HEK293 (cell line): ENCODE results near the gene PACRG.

Source experiments
- CTCF ChIA-PET: fragments of 350-600 bp; formaldehyde crosslinking; extraction: SDS; loops from one replicate; lab custom pipeline; 2021; ENCODE audit warnings: antibody characterized with exemption; lab: Yijun Ruan, JAX
- POLR2A ChIA-PET: fragments of 300-600 bp; formaldehyde crosslinking; extraction: SDS; loops from one replicate; lab custom pipeline; 2020; ENCODE audit warnings: antibody characterized with exemption, inconsistent platforms; lab: Yijun Ruan, JAX
- H3K27ac ChIP-seq: fragments of 200-500 bp; sonication (Bioruptor generic); 2 replicates; pipeline ENCODE4 v1.5.1; 2014; ENCODE audit warnings: low read depth, low read length, control low read depth, inconsistent platforms; ENCODE audit errors: extremely low read depth
- H3K36me3 ChIP-seq, 2 experiments: fragments of 200-500 bp in 1 of 2; sonication (Bioruptor generic) in 1 of 2; 1 replicate in 1 of 2; 2 replicates in 1 of 2; pipeline ENCODE4 v1.5.1; 2014 to 2017; ENCODE audit warnings: inconsistent platforms in 2 of 2, low read length in 2 of 2; ENCODE audit not compliant: control insufficient read depth in 2 of 2, insufficient read depth in 1 of 2
- H3K4me1 ChIP-seq: fragments of 200-500 bp; sonication (Bioruptor generic); 2 replicates; pipeline ENCODE4 v1.5.1; 2014; ENCODE audit warnings: mild to moderate bottlenecking, low read length, inconsistent platforms; ENCODE audit not compliant: control insufficient read depth, insufficient read depth
- H3K4me3 ChIP-seq: 2 replicates; pipeline ENCODE4 v1.5.1; 2011; ENCODE audit warnings: low read depth, mild to moderate bottlenecking, control low read depth, low read length, moderate library complexity
- H3K9me3 ChIP-seq: fragments of 200-500 bp; sonication (Bioruptor generic); 2 replicates; pipeline ENCODE4 v1.5.1; 2014; ENCODE audit warnings: low read depth, low read length, inconsistent platforms; ENCODE audit not compliant: control insufficient read depth, insufficient read depth
- CTCF ChIP-seq: fragments of 450-650 bp; formaldehyde crosslinking; IDR thresholded peaks from 2 replicates; pipeline ENCODE4 v1.5.1; 2016; ENCODE audit warnings: missing biosample characterization, missing genetic modification characterization
- HOXA7 ChIP-seq: sonication (generic); formaldehyde crosslinking; IDR thresholded peaks from 2 replicates; pipeline ENCODE4 v1.8.1; 2022; ENCODE audit warnings: missing genetic modification reagents, borderline replicate concordance
- HOXD13 ChIP-seq: sonication (generic); formaldehyde crosslinking; IDR thresholded peaks from 2 replicates; pipeline ENCODE4 v1.8.0; 2022; ENCODE audit warnings: missing genetic modification reagents, borderline replicate concordance
- WT1 ChIP-seq: fragments of 450-650 bp; formaldehyde crosslinking; IDR thresholded peaks from 2 replicates; pipeline ENCODE4 v1.5.1; 2016; ENCODE audit warnings: missing biosample characterization, missing genetic modification characterization
- ZBTB11 ChIP-seq: fragments of 450-650 bp; formaldehyde crosslinking; conservative IDR thresholded peaks from 2 replicates; pipeline ENCODE4 v1.5.1; 2016; ENCODE audit warnings: low read depth, missing biosample characterization, missing genetic modification characterization
- ZBTB6 ChIP-seq: fragments of 450-650 bp; formaldehyde crosslinking; IDR thresholded peaks from 2 replicates; pipeline ENCODE4 v1.5.1; 2017; ENCODE audit warnings: missing biosample characterization, missing genetic modification characterization
- ZBTB8A ChIP-seq: fragments of 450-650 bp; formaldehyde crosslinking; IDR thresholded peaks from 2 replicates; pipeline ENCODE4 v1.5.1; 2016; ENCODE audit warnings: missing biosample characterization, missing genetic modification characterization
- ZFP37 ChIP-seq: fragments of 450-650 bp; formaldehyde crosslinking; IDR thresholded peaks from 2 replicates; pipeline ENCODE4 v1.5.1; 2016; ENCODE audit warnings: missing biosample characterization, missing genetic modification characterization
- ZNF10 ChIP-seq: fragments of 450-650 bp; formaldehyde crosslinking; IDR thresholded peaks from 2 replicates; pipeline ENCODE4 v1.5.1; 2017; ENCODE audit warnings: missing biosample characterization, missing genetic modification characterization
- ZNF138 ChIP-seq: fragments of 450-650 bp; formaldehyde crosslinking; IDR thresholded peaks from 2 replicates; pipeline ENCODE4 v1.5.1; 2016; ENCODE audit warnings: missing biosample characterization, missing genetic modification characterization, borderline replicate concordance
- ZNF174 ChIP-seq: fragments of 450-650 bp; formaldehyde crosslinking; IDR thresholded peaks from 2 replicates; pipeline ENCODE4 v1.5.0; 2017; ENCODE audit warnings: missing biosample characterization, mild to moderate bottlenecking, missing genetic modification characterization
- ZNF214 ChIP-seq: fragments of 450-650 bp; formaldehyde crosslinking; IDR thresholded peaks from 2 replicates; pipeline ENCODE4 v1.5.1; 2017; ENCODE audit warnings: missing biosample characterization, mild to moderate bottlenecking, missing genetic modification characterization, borderline replicate concordance
- ZNF239 ChIP-seq: fragments of 450-650 bp; formaldehyde crosslinking; IDR thresholded peaks from 2 replicates; pipeline ENCODE4 v1.5.1; 2016; ENCODE audit warnings: missing biosample characterization, missing genetic modification characterization
- ZNF544 ChIP-seq: fragments of 450-650 bp; formaldehyde crosslinking; IDR thresholded peaks from 2 replicates; pipeline ENCODE4 v1.5.0; 2017; ENCODE audit warnings: missing biosample characterization, missing genetic modification characterization
- ZNF76 ChIP-seq: fragments of 450-650 bp; formaldehyde crosslinking; IDR thresholded peaks from 2 replicates; pipeline ENCODE4; 2016; ENCODE audit warnings: low read depth, missing biosample characterization, missing genetic modification characterization, borderline replicate concordance
- TF ChIP-seq, protein P1 (sequence below): sonication (generic); formaldehyde crosslinking; IDR thresholded peaks from 2 replicates; pipeline ENCODE4 v1.8.1; 2022; ENCODE audit warnings: mild to moderate bottlenecking, moderate library complexity, missing genetic modification reagents
- TF ChIP-seq, protein P2 (sequence below): fragments of 450-650 bp; formaldehyde crosslinking; IDR thresholded peaks from 2 replicates; pipeline ENCODE4 v1.5.1; 2016; ENCODE audit warnings: missing biosample characterization, missing genetic modification characterization
- TF ChIP-seq, protein P3 (sequence below): fragments of 450-650 bp; formaldehyde crosslinking; IDR thresholded peaks from 2 replicates; pipeline ENCODE4 v1.5.1; 2016; ENCODE audit warnings: missing biosample characterization, missing genetic modification characterization, low read depth
- TF ChIP-seq, protein P4 (sequence below): fragments of 450-650 bp; formaldehyde crosslinking; IDR thresholded peaks from 2 replicates; pipeline ENCODE4 v1.5.1; 2016; ENCODE audit warnings: missing biosample characterization, missing genetic modification characterization, borderline replicate concordance

PACRG gene

GRCh38 chr6:162863821-162864220, 136.0 kb downstream of the PACRG start (continued):
- TF ChIP-seq, protein P1, sequence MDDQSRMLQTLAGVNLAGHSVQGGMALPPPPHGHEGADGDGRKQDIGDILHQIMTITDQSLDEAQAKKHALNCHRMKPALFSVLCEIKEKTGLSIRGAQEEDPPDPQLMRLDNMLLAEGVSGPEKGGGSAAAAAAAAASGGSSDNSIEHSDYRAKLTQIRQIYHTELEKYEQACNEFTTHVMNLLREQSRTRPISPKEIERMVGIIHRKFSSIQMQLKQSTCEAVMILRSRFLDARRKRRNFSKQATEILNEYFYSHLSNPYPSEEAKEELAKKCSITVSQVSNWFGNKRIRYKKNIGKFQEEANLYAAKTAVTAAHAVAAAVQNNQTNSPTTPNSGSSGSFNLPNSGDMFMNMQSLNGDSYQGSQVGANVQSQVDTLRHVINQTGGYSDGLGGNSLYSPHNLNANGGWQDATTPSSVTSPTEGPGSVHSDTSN (CRISPR knock-in tag), result no peak
- TF ChIP-seq ZNF214 (tag by site-specific recombination) (no peak), HOXA7 (no peak), ZNF544 (no peak), ZBTB6 (no peak), ZNF138 (tag by site-specific recombination) (no peak)
- TF ChIP-seq, protein P2, sequence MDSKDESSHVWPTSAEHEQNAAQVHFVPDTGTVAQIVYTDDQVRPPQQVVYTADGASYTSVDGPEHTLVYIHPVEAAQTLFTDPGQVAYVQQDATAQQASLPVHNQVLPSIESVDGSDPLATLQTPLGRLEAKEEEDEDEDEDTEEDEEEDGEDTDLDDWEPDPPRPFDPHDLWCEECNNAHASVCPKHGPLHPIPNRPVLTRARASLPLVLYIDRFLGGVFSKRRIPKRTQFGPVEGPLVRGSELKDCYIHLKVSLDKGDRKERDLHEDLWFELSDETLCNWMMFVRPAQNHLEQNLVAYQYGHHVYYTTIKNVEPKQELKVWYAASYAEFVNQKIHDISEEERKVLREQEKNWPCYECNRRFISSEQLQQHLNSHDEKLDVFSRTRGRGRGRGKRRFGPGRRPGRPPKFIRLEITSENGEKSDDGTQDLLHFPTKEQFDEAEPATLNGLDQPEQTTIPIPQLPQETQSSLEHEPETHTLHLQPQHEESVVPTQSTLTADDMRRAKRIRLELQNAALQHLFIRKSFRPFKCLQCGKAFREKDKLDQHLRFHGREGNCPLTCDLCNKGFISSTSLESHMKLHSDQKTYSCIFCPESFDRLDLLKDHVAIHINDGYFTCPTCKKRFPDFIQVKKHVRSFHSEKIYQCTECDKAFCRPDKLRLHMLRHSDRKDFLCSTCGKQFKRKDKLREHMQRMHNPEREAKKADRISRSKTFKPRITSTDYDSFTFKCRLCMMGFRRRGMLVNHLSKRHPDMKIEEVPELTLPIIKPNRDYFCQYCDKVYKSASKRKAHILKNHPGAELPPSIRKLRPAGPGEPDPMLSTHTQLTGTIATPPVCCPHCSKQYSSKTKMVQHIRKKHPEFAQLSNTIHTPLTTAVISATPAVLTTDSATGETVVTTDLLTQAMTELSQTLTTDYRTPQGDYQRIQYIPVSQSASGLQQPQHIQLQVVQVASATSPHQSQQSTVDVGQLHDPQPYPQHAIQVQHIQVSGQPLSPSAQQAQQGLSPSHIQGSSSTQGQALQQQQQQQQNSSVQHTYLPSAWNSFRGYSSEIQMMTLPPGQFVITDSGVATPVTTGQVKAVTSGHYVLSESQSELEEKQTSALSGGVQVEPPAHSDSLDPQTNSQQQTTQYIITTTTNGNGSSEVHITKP (tag by site-specific recombination), result no peak

DNA sequence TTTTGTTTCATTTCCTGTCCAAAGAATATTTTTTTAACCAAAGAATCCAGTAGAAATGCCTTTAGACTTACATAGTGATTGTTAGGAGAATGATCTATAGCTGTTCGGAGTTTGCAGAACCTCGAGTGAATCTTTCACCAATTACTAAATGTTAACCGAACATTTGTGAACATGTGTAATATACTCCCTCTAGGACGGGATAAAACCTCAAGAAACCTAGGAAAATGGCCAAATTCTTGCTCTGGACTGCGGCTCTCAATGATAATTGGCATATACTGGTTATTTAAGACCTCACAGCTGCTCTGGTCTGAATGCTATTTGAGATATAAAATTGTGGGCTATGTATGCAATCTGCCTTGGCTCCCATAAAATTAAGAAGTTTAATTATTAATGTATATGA, 137.1 kb downstream of the PACRG start:
- no peaks in the 10 kb centered on the region for H3K4me1 ChIP-seq
- ChIA-PET CTCF (interaction anchor here (0.9 kb wide), 1 partner anchor 27 kb away, joined by 3 read pairs; no protein-coding TSS in a partner anchor), POLR2A (no interaction called here)
- TF ChIP-seq, protein P3, sequence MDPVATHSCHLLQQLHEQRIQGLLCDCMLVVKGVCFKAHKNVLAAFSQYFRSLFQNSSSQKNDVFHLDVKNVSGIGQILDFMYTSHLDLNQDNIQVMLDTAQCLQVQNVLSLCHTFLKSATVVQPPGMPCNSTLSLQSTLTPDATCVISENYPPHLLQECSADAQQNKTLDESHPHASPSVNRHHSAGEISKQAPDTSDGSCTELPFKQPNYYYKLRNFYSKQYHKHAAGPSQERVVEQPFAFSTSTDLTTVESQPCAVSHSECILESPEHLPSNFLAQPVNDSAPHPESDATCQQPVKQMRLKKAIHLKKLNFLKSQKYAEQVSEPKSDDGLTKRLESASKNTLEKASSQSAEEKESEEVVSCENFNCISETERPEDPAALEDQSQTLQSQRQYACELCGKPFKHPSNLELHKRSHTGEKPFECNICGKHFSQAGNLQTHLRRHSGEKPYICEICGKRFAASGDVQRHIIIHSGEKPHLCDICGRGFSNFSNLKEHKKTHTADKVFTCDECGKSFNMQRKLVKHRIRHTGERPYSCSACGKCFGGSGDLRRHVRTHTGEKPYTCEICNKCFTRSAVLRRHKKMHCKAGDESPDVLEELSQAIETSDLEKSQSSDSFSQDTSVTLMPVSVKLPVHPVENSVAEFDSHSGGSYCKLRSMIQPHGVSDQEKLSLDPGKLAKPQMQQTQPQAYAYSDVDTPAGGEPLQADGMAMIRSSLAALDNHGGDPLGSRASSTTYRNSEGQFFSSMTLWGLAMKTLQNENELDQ (tag by site-specific recombination), result no peak
- TF ChIP-seq ZBTB11 (tag by site-specific recombination) (no peak), ZNF10 (tag by site-specific recombination) (no peak), ZBTB8A (tag by site-specific recombination) (no peak), ZNF174 (tag by site-specific recombination) (no peak), WT1 (no peak), ZFP37 (no peak), HOXD13 (CRISPR knock-in tag) (no peak), ZNF239 (no peak), CTCF (tag by site-specific recombination) (no peak), ZNF76 (tag by site-specific recombination) (no peak)
- TF ChIP-seq, protein P4, sequence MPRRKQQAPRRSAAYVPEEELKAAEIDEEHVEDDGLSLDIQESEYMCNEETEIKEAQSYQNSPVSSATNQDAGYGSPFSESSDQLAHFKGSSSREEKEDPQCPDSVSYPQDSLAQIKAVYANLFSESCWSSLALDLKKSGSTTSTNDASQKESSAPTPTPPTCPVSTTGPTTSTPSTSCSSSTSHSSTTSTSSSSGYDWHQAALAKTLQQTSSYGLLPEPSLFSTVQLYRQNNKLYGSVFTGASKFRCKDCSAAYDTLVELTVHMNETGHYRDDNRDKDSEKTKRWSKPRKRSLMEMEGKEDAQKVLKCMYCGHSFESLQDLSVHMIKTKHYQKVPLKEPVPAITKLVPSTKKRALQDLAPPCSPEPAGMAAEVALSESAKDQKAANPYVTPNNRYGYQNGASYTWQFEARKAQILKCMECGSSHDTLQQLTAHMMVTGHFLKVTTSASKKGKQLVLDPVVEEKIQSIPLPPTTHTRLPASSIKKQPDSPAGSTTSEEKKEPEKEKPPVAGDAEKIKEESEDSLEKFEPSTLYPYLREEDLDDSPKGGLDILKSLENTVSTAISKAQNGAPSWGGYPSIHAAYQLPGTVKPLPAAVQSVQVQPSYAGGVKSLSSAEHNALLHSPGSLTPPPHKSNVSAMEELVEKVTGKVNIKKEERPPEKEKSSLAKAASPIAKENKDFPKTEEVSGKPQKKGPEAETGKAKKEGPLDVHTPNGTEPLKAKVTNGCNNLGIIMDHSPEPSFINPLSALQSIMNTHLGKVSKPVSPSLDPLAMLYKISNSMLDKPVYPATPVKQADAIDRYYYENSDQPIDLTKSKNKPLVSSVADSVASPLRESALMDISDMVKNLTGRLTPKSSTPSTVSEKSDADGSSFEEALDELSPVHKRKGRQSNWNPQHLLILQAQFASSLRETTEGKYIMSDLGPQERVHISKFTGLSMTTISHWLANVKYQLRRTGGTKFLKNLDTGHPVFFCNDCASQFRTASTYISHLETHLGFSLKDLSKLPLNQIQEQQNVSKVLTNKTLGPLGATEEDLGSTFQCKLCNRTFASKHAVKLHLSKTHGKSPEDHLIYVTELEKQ (tag by site-specific recombination), result no peak
- no peak overlapping the region for H3K4me3 ChIP-seq
- no peaks in the 10 kb centered on the region for H3K36me3 ChIP-seq
- H3K27ac ChIP-seq, result no peak overlapping the region
- no peaks in the 10 kb centered on the region for H3K9me3 ChIP-seq
